B cell (primary cell): ENCODE data around the gene SEMA4F. TPM values are rescaled to one million over a fixed set of nuclear protein-coding genes. Genes with fewer than 3 reads are reported as not detected.

Experiments used
- ATAC-seq: fragments of 200-7000 bp; cut with Tn5 transposase; one replicate; pipeline ENCODE4 v1.10.0; 2021; ENCODE audit warnings: low read depth, mild to moderate bottlenecking, moderate number of reproducible peaks, moderate library complexity
- CTCF ChIA-PET: fragments of 350-600 bp; sonication (Branson Sonifier 250); formaldehyde crosslinking; loops from one replicate; lab custom pipeline; 2021; ENCODE audit warnings: antibody characterized with exemption, inconsistent platforms; lab: Charles Lee
- POLR2A ChIA-PET: fragments of 350-600 bp; sonication (Branson Sonifier 250); formaldehyde crosslinking; loops from one replicate; lab custom pipeline; 2021; ENCODE audit warnings: antibody characterized with exemption; lab: Charles Lee
- DNase-seq: peaks from one replicate; pipeline ENCODE4 v3.0.0; 2013
- H2AFZ ChIP-seq: 2 replicates; pipeline ENCODE4 v1.6.1; 2012; ENCODE audit warnings: mild to moderate bottlenecking, low read depth, low read length; ENCODE audit not compliant: insufficient read depth, poor library complexity, severe bottlenecking
- H3K27ac ChIP-seq, 2 donors: 1 replicate in 1 of 2; 2 replicates in 1 of 2; pipeline ENCODE4 v1.5.1; 2012 to 2013; ENCODE audit warnings: low read length in 2 of 2, mild to moderate bottlenecking in 2 of 2, moderate library complexity in 1 of 2
- H3K27me3 ChIP-seq, 4 experiments: fragments of 200-600 bp in 1 of 4; sonication (generic) in 1 of 4; replicated peaks in 1 of 4; 1 replicate in 2 of 4; 2 replicates in 2 of 4; pipeline versions ENCODE4 v1.6.1 to v1.7.0; 2013 to 2016; ENCODE audit warnings: low read length in 3 of 4, mild to moderate bottlenecking in 2 of 4, mixed read lengths in 1 of 4, moderate library complexity in 1 of 4; ENCODE audit not compliant: insufficient read depth in 4 of 4, control insufficient read depth in 3 of 4; ENCODE audit errors: control extremely low read depth in 1 of 4
- H3K36me3 ChIP-seq, 2 experiments: replicated peaks in 1 of 2; 1 replicate in 1 of 2; 2 replicates in 1 of 2; pipeline versions ENCODE4 v1.6.1 to v1.7.1; 2013; ENCODE audit warnings: low read length in 1 of 2; ENCODE audit not compliant: insufficient read depth in 2 of 2, control insufficient read depth in 1 of 2; ENCODE audit errors: control extremely low read depth in 1 of 2, extremely low read depth in 1 of 2
- H3K4me1 ChIP-seq, 2 donors: fragments of 200-600 bp in 1 of 2; sonication (generic) in 1 of 2; 1 replicate in 1 of 2; 2 replicates in 1 of 2; pipeline versions ENCODE4 v1.5.1 to v1.6.1; 2013 to 2017; ENCODE audit warnings: low read length in 2 of 2; ENCODE audit not compliant: control insufficient read depth in 2 of 2, insufficient read depth in 2 of 2
- H3K4me2 ChIP-seq: replicated peaks from 2 replicates; pipeline ENCODE3; 2012; ENCODE audit warnings: mild to moderate bottlenecking, low read depth, low read length; ENCODE audit not compliant: poor library complexity, severe bottlenecking
- H3K4me3 ChIP-seq, 5 experiments: fragments of 200-600 bp in 1 of 5; sonication (generic) in 1 of 5; 1 replicate in 3 of 5; 2 replicates in 2 of 5; pipeline versions ENCODE4 v1.5.1 to v1.7.0; 2011 to 2016; ENCODE audit warnings: low read length in 4 of 5, mild to moderate bottlenecking in 4 of 5, low read depth in 2 of 5, control low read depth in 1 of 5, moderate library complexity in 1 of 5; ENCODE audit not compliant: insufficient read depth in 1 of 5; ENCODE audit errors: control extremely low read depth in 1 of 5, extremely low read depth in 1 of 5
- H3K79me2 ChIP-seq: fragments of 200-600 bp; sonication (generic); one replicate; pipeline ENCODE4 v1.6.0; 2016; ENCODE audit warnings: low read length; ENCODE audit not compliant: control insufficient read depth, insufficient read depth
- H3K9ac ChIP-seq: fragments of 200-600 bp; sonication (generic); 2 replicates; pipeline ENCODE4 v1.6.1; 2017; ENCODE audit warnings: mild to moderate bottlenecking, low read length, moderate library complexity
- H3K9me3 ChIP-seq, 3 donors: one replicate each; pipeline versions ENCODE4 v1.6.1 to v1.7.1; 2013; ENCODE audit warnings: low read length in 2 of 3; ENCODE audit not compliant: control insufficient read depth in 2 of 3, insufficient read depth in 1 of 3; ENCODE audit errors: control extremely low read depth in 1 of 3
- H4K20me1 ChIP-seq: 2 replicates; pipeline ENCODE4 v1.6.0; 2012; ENCODE audit warnings: mild to moderate bottlenecking, low read length; ENCODE audit not compliant: insufficient read depth, control insufficient read depth, poor library complexity, severe bottlenecking
- H3K27ac Mint-ChIP-seq: one replicate; pipeline ENCODE4 v1.8.0; 2021; ENCODE audit warnings: mixed read lengths
- H3K27me3 Mint-ChIP-seq: one replicate; pipeline ENCODE4 v1.8.0; 2021; ENCODE audit warnings: mixed read lengths
- H3K4me1 Mint-ChIP-seq: one replicate; pipeline ENCODE4 v1.8.0; 2021; ENCODE audit warnings: mixed read lengths
- H3K4me3 Mint-ChIP-seq: one replicate; pipeline ENCODE4 v1.8.0; 2021; ENCODE audit warnings: mixed read lengths
- H3K9me3 Mint-ChIP-seq: one replicate; pipeline ENCODE4 v1.8.0; 2022; ENCODE audit warnings: mixed read lengths; ENCODE audit not compliant: insufficient read depth
- EZH2 ChIP-seq: IDR thresholded peaks from 2 replicates; pipeline ENCODE4 v1.6.1; 2012; ENCODE audit warnings: borderline replicate concordance, low read depth, mild to moderate bottlenecking, moderate library complexity, low read length; ENCODE audit not compliant: insufficient read depth, poor library complexity, severe bottlenecking
- WGBS: methylation state at CpG from one replicate; pipeline ENCODE4 v1.1.5; 2013; ENCODE audit warnings: missing lambda C conversion rate; ENCODE audit not compliant: insufficient coverage; 5-methylcytosine and 5-hydroxymethylcytosine counted together
- intact Hi-C: fragments of 100-400 bp; cut with micrococcal nuclease; formaldehyde crosslinking; loops from one replicate; pipeline ENCODE4 v1.10.0; 2022
- polyA plus RNA-seq: library from polyadenylated mRNA; depleted of rRNA; stranded (reverse); fragments of >200 nt; gene quantifications from 2 replicates; pipeline ENCODE4 v1.2.3, GENCODE V29; 2012
- total RNA-seq, 2 donors: library from RNA; stranded (reverse); fragments of 120-200 nt in 1 of 2; gene quantifications; 1 replicate in 1 of 2; 2 replicates in 1 of 2; pipeline versions ENCODE4 v1.2.3 to v1.2.4, GENCODE V29; 2013 to 2022
- TF ChIP-seq, protein P1 (sequence below): fragments of 200-600 bp; IDR thresholded peaks from one replicate; pipeline ENCODE4 v1.8.0; 2022; ENCODE audit warnings: antibody characterized with exemption, mild to moderate bottlenecking

Gene SEMA4F
- total and polyA plus RNA-seq, 2 donors (not counting 1 experiment from before 2014, with no cell fraction given): 5.4 to 19.3 TPM

DNA sequence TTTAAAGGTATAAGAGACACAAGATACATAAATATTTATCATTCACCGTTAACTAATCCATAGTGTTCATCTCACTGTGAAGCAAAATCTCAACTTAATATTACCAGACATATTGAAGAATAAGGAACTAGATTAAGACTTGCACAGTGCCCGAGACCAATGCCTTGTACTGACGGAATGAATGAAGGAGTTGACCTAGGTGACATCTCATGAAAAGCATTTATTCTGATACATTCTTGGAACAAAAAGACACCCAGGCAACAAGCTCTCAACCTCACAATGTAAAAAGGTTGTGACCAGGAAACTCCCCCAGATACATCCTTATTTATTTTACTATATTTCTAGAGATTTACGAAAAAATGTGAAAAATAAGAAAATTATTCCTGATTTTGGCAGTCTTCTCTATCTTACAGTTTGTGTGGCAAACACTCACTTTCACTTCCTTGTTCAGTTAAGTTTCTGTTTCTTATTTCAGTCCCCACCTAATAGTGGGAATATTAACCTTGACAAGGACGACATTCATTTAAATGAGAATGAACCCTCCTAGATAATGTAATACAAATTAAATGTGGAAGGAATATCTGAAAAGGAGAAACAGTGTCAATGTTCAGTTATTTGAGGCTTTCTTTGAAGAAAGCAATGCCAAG is 34.3 kb upstream of the SEMA4F start:
- H3K27ac Mint-ChIP-seq: no peak overlapping the region
- H3K27ac ChIP-seq: peak overlapping the region in 1 of 2 donors; percentile 19
- ChIA-PET POLR2A (no interaction called here), CTCF (no interaction called here)
- peak overlapping the region; percentile 29 for H2AFZ ChIP-seq
- H3K36me3 ChIP-seq: no peaks in the 10 kb centered on the region
- peak; percentile 57 for DNase-seq
- peaks cover 0 to 9% (median under 1%) of the 10 kb centered on the region in 4 experiments for H3K27me3 ChIP-seq
- intact Hi-C loops: no loop called here
- H3K4me2 ChIP-seq: peak overlapping the region; percentile 67
- H4K20me1 ChIP-seq: no peaks in the 10 kb centered on the region
- ATAC-seq: peak; percentile 70
- WGBS: no CpG with 5 or more reads among the region's 5 CpGs
- H3K9ac ChIP-seq: peak overlapping the region; percentile 6
- H3K4me3 ChIP-seq: peak overlapping the region in 1 of 5 experiments; percentile 41
- H3K4me3 Mint-ChIP-seq: peak overlapping the region; percentile 57
- H3K4me1 Mint-ChIP-seq: peaks cover 22% of the 10 kb centered on the region
- peaks cover 18 to 21% of the 10 kb centered on the region in 2 donors for H3K4me1 ChIP-seq
- TF ChIP-seq, protein P1, sequence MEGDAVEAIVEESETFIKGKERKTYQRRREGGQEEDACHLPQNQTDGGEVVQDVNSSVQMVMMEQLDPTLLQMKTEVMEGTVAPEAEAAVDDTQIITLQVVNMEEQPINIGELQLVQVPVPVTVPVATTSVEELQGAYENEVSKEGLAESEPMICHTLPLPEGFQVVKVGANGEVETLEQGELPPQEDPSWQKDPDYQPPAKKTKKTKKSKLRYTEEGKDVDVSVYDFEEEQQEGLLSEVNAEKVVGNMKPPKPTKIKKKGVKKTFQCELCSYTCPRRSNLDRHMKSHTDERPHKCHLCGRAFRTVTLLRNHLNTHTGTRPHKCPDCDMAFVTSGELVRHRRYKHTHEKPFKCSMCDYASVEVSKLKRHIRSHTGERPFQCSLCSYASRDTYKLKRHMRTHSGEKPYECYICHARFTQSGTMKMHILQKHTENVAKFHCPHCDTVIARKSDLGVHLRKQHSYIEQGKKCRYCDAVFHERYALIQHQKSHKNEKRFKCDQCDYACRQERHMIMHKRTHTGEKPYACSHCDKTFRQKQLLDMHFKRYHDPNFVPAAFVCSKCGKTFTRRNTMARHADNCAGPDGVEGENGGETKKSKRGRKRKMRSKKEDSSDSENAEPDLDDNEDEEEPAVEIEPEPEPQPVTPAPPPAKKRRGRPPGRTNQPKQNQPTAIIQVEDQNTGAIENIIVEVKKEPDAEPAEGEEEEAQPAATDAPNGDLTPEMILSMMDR: no peak
- no peak for TF ChIP-seq EZH2
- no peaks in the 10 kb centered on the region for H3K79me2 ChIP-seq
- H3K27me3 Mint-ChIP-seq: peaks cover 9% of the 10 kb centered on the region
- H3K9me3 ChIP-seq: no peaks in the 10 kb centered on the region
- H3K9me3 Mint-ChIP-seq: no peaks in the 10 kb centered on the region

DNA sequence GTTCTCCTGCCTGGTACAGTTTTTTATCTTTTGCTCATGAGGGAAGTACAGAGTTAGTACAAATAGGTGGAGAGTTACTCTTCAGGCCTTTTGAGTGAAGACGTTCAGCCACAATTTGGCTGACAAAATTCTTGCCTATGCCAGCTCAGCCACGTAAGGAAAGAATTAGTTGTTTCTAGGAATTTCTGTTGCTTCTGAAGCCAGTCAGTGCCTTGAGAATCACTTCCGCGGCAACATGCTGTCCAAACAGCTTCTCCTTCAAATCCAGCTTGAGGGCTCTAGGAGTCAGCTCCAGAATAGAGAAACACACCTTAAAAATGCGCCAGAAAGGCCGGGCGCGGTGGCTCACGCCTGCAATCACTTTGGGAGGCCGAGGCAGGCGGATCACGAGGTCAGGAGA is 33.4 kb upstream of the SEMA4F start:
- CTCF ChIA-PET: no interaction called here
- H3K27ac ChIP-seq: no peak overlapping the region
- H3K27me3 ChIP-seq: peaks cover 0 to 3% (median 0%) of the 10 kb centered on the region in 4 experiments
- 100% methylated on average over 9 of the region's 12 CpGs for WGBS
- Mint-ChIP-seq H3K4me3 (no peak overlapping the region), H3K27ac (no peak overlapping the region), H3K9me3 (no peaks in the 10 kb centered on the region), H3K27me3 (peaks cover 3% of the 10 kb centered on the region), H3K4me1 (peaks cover 22% of the 10 kb centered on the region)
- POLR2A ChIA-PET: no interaction called here
- H4K20me1 ChIP-seq: no peaks in the 10 kb centered on the region
- intact Hi-C loops: no loop called here
- H3K4me3 ChIP-seq: no peak overlapping the region
- H3K9ac ChIP-seq: no peak overlapping the region
- H3K4me2 ChIP-seq: peak overlapping the region; percentile 67
- peaks cover 18 to 21% of the 10 kb centered on the region in 2 donors for H3K4me1 ChIP-seq
- TF ChIP-seq EZH2: no peak
- TF ChIP-seq, protein P1: no peak
- H2AFZ ChIP-seq: no peak overlapping the region
- H3K79me2 ChIP-seq: no peaks in the 10 kb centered on the region
- ATAC-seq (no peak), DNase-seq (no peak)
- H3K9me3 ChIP-seq: no peaks in the 10 kb centered on the region
- H3K36me3 ChIP-seq: no peaks in the 10 kb centered on the region
